HCEC 1CT (cell line): ENCODE data around the gene MBOAT2.

Experiments
- DNase-seq: peaks from one replicate; pipeline ENCODE4 v3.0.0-alpha.2; 2017

The MBOAT2 gene

DNA sequence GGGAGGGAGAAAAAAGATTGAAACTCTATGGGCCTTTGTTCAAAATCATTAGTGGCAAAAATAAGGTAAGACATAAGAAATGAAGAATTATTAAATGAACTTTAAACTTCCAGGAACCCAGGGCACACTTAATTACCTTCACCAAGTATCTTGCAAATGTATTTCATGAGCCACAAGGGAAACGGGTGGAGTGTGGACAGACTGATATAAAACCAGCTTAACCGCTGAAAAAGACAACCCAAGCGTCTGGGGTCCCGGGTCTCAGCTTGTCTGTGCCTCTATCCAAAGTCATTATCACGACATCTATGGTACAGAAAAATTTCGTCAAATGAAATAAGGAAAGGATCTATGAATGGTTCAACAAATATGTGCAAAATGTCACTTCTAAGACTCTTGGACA, 13.9 kb upstream of the MBOAT2 start:
- DNase-seq: no peak

- no peak for DNase-seq
These were observed 12.5 kb upstream of the MBOAT2 start for GRCh38 chr2:9015998-9016397.

- DNase-seq: no peak
These were observed 9.9 kb upstream of the MBOAT2 start for GRCh38 chr2:9013403-9013802.

- peak; percentile 65 for DNase-seq
These were observed 7.4 kb upstream of the MBOAT2 start for GRCh38 chr2:9010866-9011265.

- DNase-seq: no peak
These were observed 5.6 kb upstream of the MBOAT2 start for GRCh38 chr2:9008951-9009664.

DNA sequence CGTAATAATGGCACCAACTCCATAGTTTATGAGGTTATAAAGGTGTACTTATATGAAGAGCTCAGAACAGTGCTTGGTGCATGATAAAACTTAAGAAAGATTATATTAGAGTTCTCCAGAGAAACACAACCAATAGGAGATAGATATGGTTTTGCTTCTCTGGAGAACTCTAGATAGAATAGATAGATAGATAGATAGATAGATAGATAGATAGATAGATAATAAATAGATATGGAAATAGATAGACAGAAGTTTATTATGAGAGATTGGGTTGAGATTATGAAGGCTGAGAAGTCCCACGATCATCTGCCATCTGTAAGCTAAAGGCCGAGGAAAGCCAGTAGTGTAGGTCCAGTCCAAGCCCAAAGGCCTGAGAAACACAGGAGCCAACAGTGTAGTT, 2.9 kb upstream of the MBOAT2 start:
- DNase-seq: no peak

GRCh38 chr2:9004338-9005204, 1.1 kb upstream of the MBOAT2 start:
- peak; percentile 23 for DNase-seq

GRCh38 chr2:9003366-9003615, 193 bp downstream of the MBOAT2 start:
- DNase-seq: no peak

DNA sequence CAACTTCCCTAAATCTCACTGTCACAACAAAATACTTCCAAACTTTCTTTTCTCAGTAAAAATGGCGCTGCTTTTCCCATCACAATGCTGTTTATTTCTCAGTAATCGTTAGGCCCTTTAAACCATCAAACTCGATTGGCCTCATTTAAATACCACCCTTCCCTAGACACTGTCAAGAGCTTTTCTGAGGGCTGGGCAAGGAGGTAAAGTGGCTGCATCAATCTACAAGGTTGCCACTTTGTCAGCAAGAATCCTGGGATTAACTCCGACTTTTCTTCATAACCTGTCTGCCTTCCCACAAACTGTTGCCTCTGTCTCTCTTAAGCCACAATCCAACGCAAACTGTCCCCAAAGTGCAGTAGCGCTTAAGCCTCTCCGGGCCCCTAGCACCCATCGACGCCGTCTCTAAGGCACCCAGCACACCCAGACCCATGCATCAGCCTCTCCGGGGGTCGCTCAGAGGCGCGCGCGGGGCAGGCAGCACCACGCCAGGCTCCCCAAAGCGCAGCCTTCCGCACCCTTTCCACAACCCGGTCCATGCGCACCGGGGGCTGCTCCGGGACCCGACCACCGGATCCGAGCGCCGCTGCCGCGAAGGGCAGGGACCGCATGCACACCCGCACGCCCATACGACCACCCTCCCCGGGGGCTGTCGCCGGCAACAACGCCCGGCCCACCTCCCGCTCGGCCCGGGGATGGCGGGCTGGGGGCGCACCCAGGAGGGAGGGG, 683 bp downstream of the MBOAT2 start:
- DNase-seq: peak; percentile 22

DNA sequence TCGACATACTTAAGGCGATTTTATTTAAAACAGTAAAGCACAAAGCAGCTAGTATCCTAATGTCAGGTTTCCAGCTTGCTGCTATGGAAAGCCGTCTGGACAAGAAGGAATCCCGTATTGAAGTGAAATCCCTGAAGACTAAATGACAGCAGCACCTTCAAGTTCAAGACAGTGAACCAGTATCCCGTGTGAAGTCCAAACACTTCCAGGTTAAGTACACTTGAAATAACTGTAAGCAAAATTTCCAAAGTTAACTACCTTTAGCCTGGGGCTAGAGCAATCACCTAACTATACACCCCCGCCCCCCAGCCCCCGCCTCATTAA, 1.2 kb downstream of the MBOAT2 start:
- no peak for DNase-seq

- DNase-seq: no peak
These were observed 1.7 kb downstream of the MBOAT2 start for GRCh38 chr2:9001778-9002177.

DNA sequence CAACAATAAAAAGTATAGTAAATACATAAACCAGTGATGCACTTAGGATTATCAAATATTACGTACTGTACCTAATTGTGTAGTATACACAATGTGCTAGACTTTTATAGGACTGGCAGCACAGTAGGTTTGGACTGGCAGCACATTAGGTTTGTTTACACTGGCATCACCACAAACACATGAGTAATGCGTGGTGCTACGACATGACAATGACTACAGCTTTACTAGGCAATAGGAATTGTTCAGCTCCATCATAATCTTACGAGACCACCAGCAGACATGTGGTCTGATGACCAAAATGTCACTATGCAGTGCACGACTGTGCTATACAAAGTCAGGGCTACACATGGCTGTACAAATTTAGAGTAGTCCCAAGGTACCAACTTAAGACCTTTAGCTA, 2.3 kb downstream of the MBOAT2 start:
- peak; percentile 56 for DNase-seq

DNA sequence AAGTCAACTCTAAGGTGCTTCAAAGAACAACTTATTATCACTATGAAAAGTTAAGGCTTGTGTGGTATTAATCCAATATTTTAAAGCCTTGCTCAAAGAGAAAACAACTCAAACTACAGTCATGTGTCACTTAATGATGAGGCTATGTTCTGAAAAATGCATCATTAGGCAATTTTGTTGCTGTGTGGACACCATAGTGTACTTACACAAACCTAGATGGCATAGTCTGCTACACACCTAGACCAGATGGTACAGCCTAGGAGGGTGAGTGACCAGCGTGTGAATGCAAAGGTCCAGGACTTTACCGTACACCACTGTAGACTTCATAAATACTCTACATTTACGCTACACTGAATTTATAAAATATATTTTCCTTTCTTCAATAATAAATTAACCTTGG, 3.0 kb downstream of the MBOAT2 start:
- DNase-seq: no peak

GRCh38 chr2:8999797-9000196, 3.7 kb downstream of the MBOAT2 start:
- no peak for DNase-seq

DNA sequence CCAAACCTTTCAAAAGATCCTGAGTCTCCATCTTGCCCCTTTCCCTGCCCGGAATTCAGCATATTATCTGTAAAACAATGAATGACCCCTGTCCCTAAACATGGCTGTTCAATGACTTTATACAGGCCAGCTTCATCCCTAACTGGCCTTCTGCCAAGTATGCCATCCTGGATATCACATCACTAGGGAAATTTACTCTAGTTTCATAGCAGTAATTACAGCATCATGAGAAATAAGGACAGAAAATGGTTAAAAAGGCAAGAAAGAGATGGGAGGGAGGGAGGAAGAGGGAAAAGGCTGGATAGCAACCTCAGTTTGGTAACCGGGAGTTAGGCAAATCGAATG, 4.4 kb downstream of the MBOAT2 start:
- no peak for DNase-seq

GRCh38 chr2:8998418-8999101, 4.9 kb downstream of the MBOAT2 start:
- DNase-seq: no peak

DNA sequence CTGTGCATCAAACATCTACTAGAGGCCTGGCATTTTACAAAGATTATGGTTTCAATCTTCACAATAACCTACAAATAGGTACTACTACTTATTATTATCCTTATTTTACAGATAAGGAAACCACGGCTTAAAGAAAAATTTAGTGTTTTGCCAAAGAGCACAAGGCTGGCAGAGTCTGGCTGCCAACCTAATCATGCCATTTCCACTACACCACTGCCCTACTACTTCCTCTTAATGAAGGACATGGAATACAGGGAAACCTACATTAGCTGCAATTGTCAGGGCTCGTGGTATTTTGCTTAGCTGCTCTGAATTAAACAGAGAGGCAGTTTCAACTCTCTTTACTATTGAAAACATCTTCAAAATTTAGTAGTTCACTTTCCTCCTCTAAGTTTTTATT, 5.9 kb downstream of the MBOAT2 start:
- no peak for DNase-seq

- no peak for DNase-seq
These were observed 6.4 kb downstream of the MBOAT2 start for GRCh38 chr2:8997108-8997507.

DNA sequence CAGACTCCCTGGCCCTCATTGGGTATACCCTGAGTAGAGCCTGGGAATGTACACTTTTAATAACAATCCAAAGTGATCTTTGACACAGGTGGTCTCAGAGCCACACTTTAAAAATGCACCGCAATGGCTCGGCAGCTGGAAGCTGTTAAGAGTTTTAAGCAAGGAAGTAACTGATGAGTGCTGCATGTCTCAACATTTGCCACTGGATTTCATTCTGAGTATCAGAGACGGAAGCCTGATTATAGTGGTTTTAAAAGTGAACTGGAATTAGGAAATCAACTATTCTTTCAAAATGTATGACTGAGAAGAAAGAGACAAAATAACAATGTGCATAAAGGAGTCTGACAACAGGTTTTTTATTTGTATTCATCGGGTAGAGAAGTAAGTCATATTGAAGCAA, 7.5 kb downstream of the MBOAT2 start:
- DNase-seq: no peak

GRCh38 chr2:8994386-8994785, 9.1 kb downstream of the MBOAT2 start:
- DNase-seq: no peak

DNA sequence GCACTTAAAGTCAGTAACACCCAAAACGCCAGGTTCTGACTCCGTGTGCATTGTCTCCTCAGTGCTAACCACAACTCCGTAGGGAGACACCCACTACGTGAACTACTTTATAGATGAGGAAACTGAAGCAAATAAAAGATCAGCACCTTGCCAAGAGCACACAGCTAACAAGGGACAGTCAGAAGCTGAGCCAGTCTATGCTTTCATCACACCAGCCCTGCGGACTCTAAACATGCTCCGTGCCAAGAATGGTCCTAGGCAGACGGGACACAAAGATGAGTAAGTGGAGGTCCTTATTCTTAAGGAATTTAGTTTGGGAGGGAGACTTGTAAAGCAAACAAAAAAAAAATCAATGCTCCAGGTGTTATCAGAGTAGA, 9.6 kb downstream of the MBOAT2 start:
- no peak for DNase-seq

- DNase-seq: no peak
These were observed 10.1 kb downstream of the MBOAT2 start for GRCh38 chr2:8993196-8993901.

DNA sequence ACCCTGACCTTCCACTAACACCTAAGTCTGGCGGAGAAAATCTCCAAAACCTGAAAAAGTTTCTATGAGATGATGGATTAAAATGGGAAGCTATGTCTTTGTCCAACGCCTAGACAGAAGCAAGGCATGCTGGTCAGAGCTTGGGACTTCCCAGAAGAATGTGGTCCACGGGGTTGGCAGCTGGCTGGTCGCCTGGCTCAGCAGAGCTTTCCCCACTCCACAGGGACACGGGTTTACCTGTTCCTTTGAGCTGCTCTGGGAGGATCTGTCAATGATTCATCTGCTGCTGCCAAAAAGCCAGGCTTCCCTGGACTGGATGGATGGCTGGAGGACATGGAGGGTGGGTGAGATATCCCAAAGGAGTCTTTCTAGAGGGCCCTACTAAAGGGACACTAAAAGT, 10.8 kb downstream of the MBOAT2 start:
- no peak for DNase-seq
